ENCODE data around the gene CDC14A.

Gene CDC14A

GRCh38 chr1:100340494-100340893 lies 11.8 kb upstream of the CDC14A start:
- Mint-ChIP-seq H3K4me3 (no peak overlapping the region), H3K4me1 (peaks cover 5% of the 10 kb centered on the region), H3K27ac (no peak overlapping the region), H3K9me3 (no peaks in the 10 kb centered on the region), H3K27me3 (ENCODE audit: low read depth) (peaks cover 6% of the 10 kb centered on the region), H3K36me3 (ENCODE audit: low read depth) (no peaks in the 10 kb centered on the region)
- no peak for TF ChIP-seq CTCF (IDR thresholded peaks at IDR 0.05; ENCODE audit: unreplicated experiment in 3 of 3)

- no peaks in the 10 kb centered on the region for H3K9me3 Mint-ChIP-seq
- TF ChIP-seq CTCF (IDR thresholded peaks at IDR 0.05; ENCODE audit: unreplicated experiment in 3 of 3) = no peak
- no peaks in the 10 kb centered on the region for H3K36me3 Mint-ChIP-seq (ENCODE audit: low read depth)
- H3K27me3 Mint-ChIP-seq (ENCODE audit: low read depth) = peaks cover 4% of the 10 kb centered on the region
- H3K4me3 Mint-ChIP-seq = no peak overlapping the region
- peaks cover 5% of the 10 kb centered on the region for H3K4me1 Mint-ChIP-seq
- no peak overlapping the region for H3K27ac Mint-ChIP-seq
Observed at GRCh38 chr1:100342348-100342747, 10.0 kb upstream of the CDC14A start.

GRCh38 chr1:100343897-100344296 lies 8.4 kb upstream of the CDC14A start:
- Mint-ChIP-seq H3K9me3 (no peaks in the 10 kb centered on the region), H3K27me3 (ENCODE audit: low read depth) (no peaks in the 10 kb centered on the region), H3K27ac (peak overlapping the region; percentile 4 to 24 (median 16)), H3K4me3 (no peak overlapping the region), H3K36me3 (ENCODE audit: low read depth) (no peaks in the 10 kb centered on the region), H3K4me1 (peaks cover 5% of the 10 kb centered on the region)
- no peak for TF ChIP-seq CTCF (IDR thresholded peaks at IDR 0.05; ENCODE audit: unreplicated experiment in 3 of 3)

- Mint-ChIP-seq H3K4me3 (no peak overlapping the region), H3K27me3 (ENCODE audit: low read depth) (no peaks in the 10 kb centered on the region), H3K9me3 (no peaks in the 10 kb centered on the region), H3K4me1 (peaks cover 5% of the 10 kb centered on the region), H3K27ac (no peak overlapping the region), H3K36me3 (ENCODE audit: low read depth) (no peaks in the 10 kb centered on the region)
- no peak for TF ChIP-seq CTCF (IDR thresholded peaks at IDR 0.05; ENCODE audit: unreplicated experiment in 3 of 3)
Observed at GRCh38 chr1:100344774-100345173, 7.5 kb upstream of the CDC14A start.

GRCh38 chr1:100346387-100346786 lies 5.9 kb upstream of the CDC14A start:
- no peak overlapping the region for H3K4me3 Mint-ChIP-seq

More at GRCh38 chr1:100346387-100346786, 5.9 kb upstream of the CDC14A start:
- H3K4me1 Mint-ChIP-seq = peaks cover 5% of the 10 kb centered on the region
- no peak overlapping the region for H3K27ac Mint-ChIP-seq
- H3K9me3 Mint-ChIP-seq = no peaks in the 10 kb centered on the region
- no peaks in the 10 kb centered on the region for H3K36me3 Mint-ChIP-seq (ENCODE audit: low read depth)
- no peak for TF ChIP-seq CTCF (IDR thresholded peaks at IDR 0.05; ENCODE audit: unreplicated experiment in 3 of 3)
- H3K27me3 Mint-ChIP-seq (ENCODE audit: low read depth) = no peaks in the 10 kb centered on the region

All from nephron (organoid).